ENCODE data around the gene PVALEF. TPM values are rescaled to one million over a fixed set of nuclear protein-coding genes. Genes with fewer than 3 reads are reported as not detected.

PVALEF gene
- total and polyA plus RNA-seq, 2 of the 8 experiments (the other 6 are each of a cell fraction or from before 2014, with no cell fraction given): 0.03 TPM; not detected in 1

MicroRNA genes within 50 kb of the gene (microRNA counts, 767-probe panel; counts per million panel counts)
- microRNA hsa-miR-1250 (879 counts per million, percentile 95 among the panel's probes with 10 or more counts), microRNA hsa-miR-338-3p (879 counts per million, percentile 95 among the panel's probes with 10 or more counts), microRNA hsa-miR-338-5p (879 counts per million, percentile 95 among the panel's probes with 10 or more counts), microRNA hsa-miR-657 (879 counts per million, percentile 95 among the panel's probes with 10 or more counts)

Small RNAs within 50 kb of the gene (microRNA-seq; reads per million reads assigned to microRNA genes)
- gene MIR1250 (ENCODE audit: borderline microRNAs expressed in 2 of 2, borderline number of aligned reads in 2 of 2, borderline replicate concordance in 1 of 2) (0.46 to 0.81 reads per million in 2 experiments), gene MIR3065 (ENCODE audit: borderline microRNAs expressed in 2 of 2, borderline number of aligned reads in 2 of 2, borderline replicate concordance in 1 of 2) (0 reads per million in 2 experiments), gene MIR338 (ENCODE audit: borderline microRNAs expressed in 2 of 2, borderline number of aligned reads in 2 of 2, borderline replicate concordance in 1 of 2) (0 reads per million in 2 experiments), gene MIR657 (ENCODE audit: borderline microRNAs expressed in 2 of 2, borderline number of aligned reads in 2 of 2, borderline replicate concordance in 1 of 2) (0 reads per million in 2 experiments)

Small RNAs within 50 kb of the gene (small RNA-seq; reads per million reads assigned to genes)
- gene MIR1250 (ENCODE audit: insufficient read depth) (0.51 reads per million), gene MIR3065 (ENCODE audit: insufficient read depth) (125 reads per million, percentile 98 among the genes with 10 or more reads in this experiment), gene MIR657 (ENCODE audit: insufficient read depth) (0.51 reads per million)

Other genes starting within 250 kb of the PVALEF start
- gene CHMP6, start 173.7 kb upstream of the PVALEF start, total RNA-seq (2021; fragmentation: NEBNext Ultra II Directional; extraction: Animal tissue kit (Norgen Biotek cat#: 25700)): 15.7 and 16.0 TPM in 2 replicates
- gene CHMP6, start 173.7 kb upstream of the PVALEF start, polyA plus RNA-seq (2011; rRNA removed): 24.3 and 28.9 TPM in 2 replicates
- 18.4 and 22.8 TPM in 2 replicates for gene BAIAP2, start 130.4 kb upstream of the PVALEF start, total RNA-seq (2021; fragmentation: NEBNext Ultra II Directional; extraction: Animal tissue kit (Norgen Biotek cat#: 25700))
- gene BAIAP2, start 130.4 kb upstream of the PVALEF start, polyA plus RNA-seq (2011; rRNA removed): 10.0 and 19.8 TPM in 2 replicates
- gene AATK, start 714 bp downstream of the PVALEF start, total RNA-seq (2021; fragmentation: NEBNext Ultra II Directional; extraction: Animal tissue kit (Norgen Biotek cat#: 25700)): 3.2 and 3.5 TPM in 2 replicates
- 1.7 and 3.6 TPM in 2 replicates for gene AATK, start 714 bp downstream of the PVALEF start, polyA plus RNA-seq (2011; rRNA removed)
- 22.5 and 23.2 TPM in 2 replicates for gene CEP131, start 57.5 kb downstream of the PVALEF start, total RNA-seq (2021; fragmentation: NEBNext Ultra II Directional; extraction: Animal tissue kit (Norgen Biotek cat#: 25700))
- gene CEP131, start 57.5 kb downstream of the PVALEF start, polyA plus RNA-seq (2011; rRNA removed): 5.9 and 11.5 TPM in 2 replicates
- 22.9 and 26.0 TPM in 2 replicates for gene TEPSIN, start 73.5 kb downstream of the PVALEF start, total RNA-seq (2021; fragmentation: NEBNext Ultra II Directional; extraction: Animal tissue kit (Norgen Biotek cat#: 25700))
- gene TEPSIN, start 73.5 kb downstream of the PVALEF start, polyA plus RNA-seq (2011; rRNA removed): 28.0 and 59.8 TPM in 2 replicates
- gene NDUFAF8, start 73.8 kb downstream of the PVALEF start, total RNA-seq (2021; fragmentation: NEBNext Ultra II Directional; extraction: Animal tissue kit (Norgen Biotek cat#: 25700)): 48.9 and 60.2 TPM in 2 replicates
- 91.1 and 95.6 TPM in 2 replicates for gene NDUFAF8, start 73.8 kb downstream of the PVALEF start, polyA plus RNA-seq (2011; rRNA removed)
- 35.7 and 41.0 TPM in 2 replicates for gene SLC38A10, start 129.8 kb downstream of the PVALEF start, total RNA-seq (2021; fragmentation: NEBNext Ultra II Directional; extraction: Animal tissue kit (Norgen Biotek cat#: 25700))
- 26.4 and 44.4 TPM in 2 replicates for gene SLC38A10, start 129.8 kb downstream of the PVALEF start, polyA plus RNA-seq (2011; rRNA removed)
- gene BAHCC1, start 229.9 kb downstream of the PVALEF start, total RNA-seq (2021; fragmentation: NEBNext Ultra II Directional; extraction: Animal tissue kit (Norgen Biotek cat#: 25700)): 0.58 and 0.71 TPM in 2 replicates
- gene BAHCC1, start 229.9 kb downstream of the PVALEF start, polyA plus RNA-seq (2011; rRNA removed): 0.26 and 0.61 TPM in 2 replicates